ENCODE measurements around the gene TAB2. TPM values are rescaled to one million over a fixed set of nuclear protein-coding genes. Genes with fewer than 3 reads are reported as not detected.
A peak's percentile ranks its signal among the peaks of the same experiment; 100 is the strongest.
"Not testable (repeated sequence)": the region's sequence is repeated elsewhere in the genome, so short reads cannot be mapped to it uniquely, and the experiment has no call there.

The TAB2 gene
- total RNA-seq, 1 donor from 2014 or later: 34.0 TPM

GRCh38 chr6:149422581-149422980 lies 105.1 kb downstream of the TAB2 start:
- no peak for ATAC-seq

DNA sequence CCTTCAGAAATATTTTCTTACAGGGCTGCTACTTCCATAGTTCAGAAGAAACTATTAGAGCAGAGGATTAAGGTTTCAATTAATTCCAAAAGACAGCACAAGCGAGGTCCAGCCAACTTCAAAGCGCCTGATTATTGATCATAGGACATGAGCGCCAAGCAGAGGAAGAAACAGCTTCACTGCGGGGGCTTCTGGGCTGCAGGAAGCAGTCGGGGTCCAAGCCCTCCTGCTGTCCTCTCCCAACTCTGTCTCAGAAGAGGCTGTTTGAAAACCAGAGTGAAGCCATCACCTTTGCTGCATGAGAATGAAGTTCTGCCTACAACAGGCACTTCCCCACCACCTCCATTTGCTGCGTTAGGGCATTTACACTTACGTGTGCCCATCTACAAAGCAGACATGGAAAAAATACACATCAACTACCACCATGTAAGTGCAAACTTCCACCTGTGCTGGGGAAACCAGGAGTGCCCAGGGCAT lies 106.5 kb downstream of the TAB2 start:
- no peak for ATAC-seq

- ATAC-seq: no peak
These were observed 107.7 kb downstream of the TAB2 start for GRCh38 chr6:149425224-149425623.

- no peak for ATAC-seq
These were observed 108.2 kb downstream of the TAB2 start for GRCh38 chr6:149425754-149426153.

GRCh38 chr6:149428606-149429005 lies 111.1 kb downstream of the TAB2 start:
- no peak for ATAC-seq

GRCh38 chr6:149429427-149430360 lies 112.2 kb downstream of the TAB2 start:
- no peak for ATAC-seq

DNA sequence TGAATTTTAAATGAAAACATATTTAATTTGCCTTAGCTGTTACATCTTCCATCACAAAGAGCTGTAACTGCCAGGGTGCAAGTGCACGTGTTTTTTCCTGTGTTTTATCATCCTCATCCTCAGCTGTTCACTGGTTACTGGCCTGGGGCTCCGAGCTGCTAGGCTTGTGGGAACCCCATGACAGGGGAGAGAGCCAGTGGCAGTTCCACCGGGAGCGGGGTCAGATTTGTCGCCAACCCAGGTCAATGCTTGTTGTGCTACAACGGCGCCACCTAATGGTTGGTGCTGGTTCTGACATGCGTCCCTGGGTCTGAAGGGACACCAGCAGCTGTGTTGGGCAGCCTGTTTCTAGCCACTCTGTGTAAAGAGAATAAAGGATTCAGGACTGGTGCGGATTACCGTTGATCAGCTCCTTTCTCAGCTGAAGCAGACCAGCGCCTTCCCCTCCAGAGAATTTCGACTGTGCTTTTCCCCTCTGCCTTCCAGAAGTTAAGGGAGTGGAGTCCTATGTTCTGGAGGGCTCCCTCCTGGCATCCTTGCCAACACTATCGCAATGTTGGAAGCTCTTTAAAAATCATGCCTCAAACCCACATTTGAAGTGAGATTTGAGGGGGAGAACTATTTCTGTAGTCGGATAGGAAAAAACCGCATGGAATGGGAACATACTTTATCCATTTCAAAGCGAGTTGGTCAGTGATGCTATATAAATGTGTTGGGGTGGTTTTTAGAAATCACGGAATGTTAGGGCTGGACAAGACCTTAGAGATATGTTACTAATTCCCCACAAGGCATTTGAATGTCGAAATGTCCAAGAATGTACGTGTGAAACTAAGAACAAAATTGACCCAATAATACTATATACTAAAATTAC lies 114.6 kb downstream of the TAB2 start:
- peak; percentile 83 for ATAC-seq

- ATAC-seq: no peak
These were observed 115.9 kb downstream of the TAB2 start for GRCh38 chr6:149433405-149433804.

DNA sequence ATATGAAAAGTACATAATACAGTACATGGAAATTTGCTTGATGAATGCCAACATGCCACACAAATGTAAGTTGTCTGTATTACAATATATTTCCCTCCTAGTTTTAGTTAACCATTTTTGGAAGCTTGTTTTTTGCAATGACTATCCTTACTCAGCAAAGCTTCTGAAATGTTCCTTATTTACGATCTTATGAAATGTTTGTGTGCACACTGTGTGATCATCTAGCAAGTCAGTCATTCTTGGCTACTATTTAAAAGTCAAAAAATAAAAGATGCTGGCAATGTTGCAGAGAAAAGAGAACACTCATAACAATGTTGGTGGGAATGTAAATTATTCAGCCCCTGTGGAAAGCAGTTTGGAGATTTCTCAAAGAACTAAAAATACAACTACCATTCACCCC lies 116.4 kb downstream of the TAB2 start:
- ATAC-seq: no peak

DNA sequence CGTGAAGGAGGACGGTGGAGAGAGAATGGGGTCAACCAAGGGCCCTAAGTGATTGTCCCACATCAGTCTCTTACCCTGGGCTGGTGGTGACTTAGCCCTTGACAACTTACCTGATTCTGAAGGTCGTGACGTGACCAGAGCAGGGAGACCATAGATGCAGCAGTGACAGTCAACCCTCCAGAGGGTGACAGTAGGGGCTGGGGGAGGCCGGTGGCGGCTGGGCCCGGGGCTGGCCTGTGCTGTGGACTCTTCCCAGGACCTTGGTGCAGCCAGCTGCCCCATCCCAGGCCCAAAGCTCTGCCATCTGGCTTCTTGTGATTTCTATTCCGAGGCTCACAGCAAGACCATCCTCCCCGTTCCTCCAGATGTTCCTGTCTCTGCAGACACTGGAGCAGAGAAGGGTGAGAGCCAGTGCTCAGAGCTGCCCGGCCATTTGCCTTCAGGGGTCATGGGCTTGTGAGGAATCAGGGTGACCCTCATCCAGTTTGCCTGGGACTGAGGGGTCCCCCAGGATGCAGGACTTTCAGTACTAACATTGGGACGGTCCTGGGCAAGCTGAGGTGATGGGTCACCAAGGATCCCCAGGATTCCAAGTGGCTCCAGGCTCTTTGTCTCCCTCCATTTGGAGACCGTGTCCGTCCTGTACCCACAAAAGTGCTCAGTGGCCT lies 118.5 kb downstream of the TAB2 start:
- no peak for ATAC-seq

DNA sequence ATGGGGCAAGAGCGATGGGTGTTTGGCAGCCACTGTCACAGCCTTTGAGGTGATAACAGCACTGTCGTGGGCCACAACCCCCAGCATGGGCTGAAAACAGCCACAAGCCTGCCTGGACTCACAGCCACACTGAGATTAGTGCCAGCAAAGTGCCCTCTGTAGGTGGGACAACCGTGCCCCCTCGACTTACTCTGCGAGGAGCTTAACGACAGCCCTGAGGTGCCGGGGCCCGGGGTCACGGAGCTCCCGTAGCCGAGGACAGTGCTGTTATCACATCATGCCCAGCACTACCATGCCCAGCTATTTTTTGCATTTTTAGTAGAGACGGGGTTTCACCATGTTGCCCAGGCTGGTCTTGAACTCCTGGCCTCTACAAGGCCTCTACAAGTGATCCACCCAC lies 119.1 kb downstream of the TAB2 start:
- no peak for ATAC-seq

- ATAC-seq: no peak
These were observed 119.7 kb downstream of the TAB2 start for GRCh38 chr6:149437212-149437611.

GRCh38 chr6:149438855-149439254 lies 121.3 kb downstream of the TAB2 start:
- ATAC-seq: no peak

GRCh38 chr6:149439626-149440025 lies 122.1 kb downstream of the TAB2 start:
- no peak for ATAC-seq

DNA sequence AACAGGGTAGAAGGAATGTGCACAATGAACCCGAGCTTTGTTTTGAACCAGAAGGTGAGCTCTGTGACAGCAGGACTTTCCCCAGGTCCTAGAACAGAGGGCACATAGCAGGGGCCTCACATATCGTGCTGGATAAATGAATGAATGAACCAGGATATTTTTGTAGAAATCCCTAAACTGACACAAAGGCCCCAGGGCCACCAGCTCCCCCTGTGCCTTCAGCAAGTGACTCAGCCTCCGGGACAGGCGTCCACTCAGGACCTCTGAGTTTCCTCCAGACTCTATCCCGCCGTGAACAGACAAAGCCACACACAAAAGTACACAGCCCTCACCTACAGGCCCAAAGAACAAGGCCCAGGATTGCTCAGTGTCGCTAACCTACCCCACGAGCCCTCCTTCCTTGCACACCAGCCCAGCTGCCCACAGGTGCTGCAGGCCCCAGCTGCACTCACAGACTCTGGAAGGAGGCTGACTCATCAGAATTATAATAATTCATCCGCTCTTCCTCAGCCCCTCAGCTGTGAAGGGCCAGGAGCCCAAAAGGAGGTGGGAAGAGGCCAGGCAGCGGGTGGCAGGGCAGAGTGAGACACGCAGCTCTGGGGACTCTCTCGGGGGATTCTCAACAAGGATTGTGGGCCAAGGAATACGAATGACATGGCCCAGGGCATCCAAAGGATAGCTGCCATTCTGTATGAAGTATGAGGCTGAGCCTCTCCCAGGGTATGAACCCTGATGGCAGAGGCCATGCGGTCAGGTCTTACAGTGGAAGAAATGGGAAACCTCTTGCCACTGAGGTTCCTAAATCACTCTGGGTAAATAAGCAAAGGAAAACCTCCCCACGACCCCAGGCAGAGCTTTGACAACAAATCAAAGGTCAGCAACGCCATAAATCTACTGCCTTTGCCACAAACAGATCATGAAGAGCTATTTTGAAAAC lies 123.5 kb downstream of the TAB2 start:
- no peak for ATAC-seq

GRCh38 chr6:149441740-149442139 lies 124.2 kb downstream of the TAB2 start:
- no peak for ATAC-seq

DNA sequence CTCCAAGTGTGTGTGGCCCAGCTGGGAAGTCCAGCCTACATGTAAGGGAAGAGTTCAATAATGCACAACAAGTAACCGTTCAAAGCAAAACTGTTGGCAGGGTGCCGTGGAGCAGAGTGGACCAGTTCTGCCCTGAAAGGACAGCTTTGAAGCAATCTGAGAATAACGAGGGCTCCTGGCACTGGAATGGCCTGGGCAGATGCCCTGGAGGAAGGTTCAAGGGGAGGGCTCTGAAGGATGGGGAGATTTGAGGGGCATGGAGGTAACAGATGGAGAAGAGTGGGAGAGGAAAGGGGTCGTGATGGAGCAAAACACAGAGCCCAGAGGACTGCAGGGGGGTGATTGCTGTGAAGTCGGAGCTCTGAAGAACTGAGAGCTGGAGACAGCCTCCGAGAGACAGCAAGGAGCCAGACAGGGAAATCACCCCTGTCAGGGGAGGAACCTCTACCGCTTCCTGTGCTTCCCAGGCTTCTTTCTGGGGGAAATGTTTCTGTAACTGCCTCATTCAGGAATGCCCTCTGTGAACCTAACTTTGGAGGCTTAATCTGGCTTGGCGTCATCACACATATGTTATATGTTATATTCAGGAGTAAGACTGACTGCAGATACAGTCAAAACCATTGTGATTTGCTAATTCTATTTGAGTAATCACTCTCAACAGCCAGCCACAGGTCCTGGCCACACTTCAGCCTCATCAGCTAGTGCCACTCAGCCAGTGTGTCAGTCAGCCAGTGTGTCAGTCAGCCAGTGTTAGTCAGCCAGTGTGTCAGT lies 126.1 kb downstream of the TAB2 start:
- no peak for ATAC-seq

GRCh38 chr6:149444360-149445094 lies 127.0 kb downstream of the TAB2 start:
- ATAC-seq: not testable (repeated sequence)

DNA sequence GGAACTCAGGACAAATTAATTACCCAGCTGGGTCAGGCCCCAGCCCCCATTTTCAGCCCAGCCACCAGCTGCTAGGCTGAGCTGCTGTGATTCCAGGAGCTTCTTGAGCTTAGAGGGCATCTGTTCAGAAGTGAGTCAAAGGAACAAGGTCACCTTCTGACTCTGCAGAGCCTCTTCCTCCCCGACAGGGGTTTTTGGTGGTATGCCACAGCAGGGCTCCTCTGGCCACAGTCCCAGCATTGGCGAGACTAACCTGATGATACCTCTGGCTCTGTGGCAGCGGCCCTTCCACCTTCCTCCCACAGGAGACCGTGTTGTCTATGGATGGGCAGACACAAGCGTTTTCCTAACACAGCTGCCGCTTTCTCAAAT lies 127.6 kb downstream of the TAB2 start:
- ATAC-seq: no peak

GRCh38 chr6:149445573-149445972 lies 128.1 kb downstream of the TAB2 start:
- no peak for ATAC-seq
